Ishikawa (cell line): ENCODE measurements around the gene PPP2R2D.

Experiments
- CEBPB ChIP-seq: IDR thresholded peaks from 2 replicates; pipeline ENCODE4 v1.6.1; 2012
- CREB1 ChIP-seq: IDR thresholded peaks from 2 replicates; pipeline ENCODE4 v1.6.1; 2012; ENCODE audit warnings: low read depth
- EGR1 ChIP-seq: IDR thresholded peaks from 2 replicates; pipeline ENCODE4 v1.6.1; 2012
- EP300 ChIP-seq: IDR thresholded peaks from 2 replicates; pipeline ENCODE4 v1.6.1; 2012; ENCODE audit warnings: borderline replicate concordance
- FOXM1 ChIP-seq: IDR thresholded peaks from 2 replicates; pipeline ENCODE4 v1.6.1; 2012; ENCODE audit warnings: low read depth, borderline replicate concordance
- MAX ChIP-seq: IDR thresholded peaks from 2 replicates; pipeline ENCODE4 v1.6.1; 2012
- NFIC ChIP-seq: IDR thresholded peaks from 2 replicates; pipeline ENCODE4 v1.6.1; 2012
- RAD21 ChIP-seq: IDR thresholded peaks from 2 replicates; pipeline ENCODE4 v1.6.1; 2012; ENCODE audit warnings: low read depth
- REST ChIP-seq: IDR thresholded peaks from 2 replicates; pipeline ENCODE4 v1.6.1; 2012; ENCODE audit warnings: low read depth, mild to moderate bottlenecking
- TAF1 ChIP-seq: IDR thresholded peaks from 2 replicates; pipeline ENCODE4 v1.6.1; 2012; ENCODE audit warnings: low read depth, mild to moderate bottlenecking
- TCF12 ChIP-seq: IDR thresholded peaks from 2 replicates; pipeline ENCODE4 v1.6.1; 2012; ENCODE audit warnings: low read depth
- TEAD4 ChIP-seq: IDR thresholded peaks from 2 replicates; pipeline ENCODE4 v1.6.1; 2012
- YY1 ChIP-seq: IDR thresholded peaks from 2 replicates; pipeline ENCODE4 v1.6.1; 2012; ENCODE audit warnings: low read depth
- ZBTB7A ChIP-seq: IDR thresholded peaks from 2 replicates; pipeline ENCODE4 v1.6.1; 2012; ENCODE audit warnings: low read depth
- TF ChIP-seq, protein P1 (sequence below): IDR thresholded peaks from 2 replicates; pipeline ENCODE4 v1.6.1; 2012

The PPP2R2D gene

GRCh38 chr10:131955591-131956340 is 55.0 kb downstream of the PPP2R2D start:
- no peak for TF ChIP-seq ZBTB7A
- no peak for TF ChIP-seq MAX
- TF ChIP-seq CREB1, result no peak
- TF ChIP-seq EGR1, result no peak
- TF ChIP-seq TEAD4, result no peak
- TF ChIP-seq NFIC, result no peak
- no peak for TF ChIP-seq REST
- no peak for TF ChIP-seq RAD21
- TF ChIP-seq CEBPB, result no peak
- TF ChIP-seq TAF1, result no peak
- no peak for TF ChIP-seq EP300
- TF ChIP-seq TCF12, result no peak
- no peak for TF ChIP-seq YY1
- TF ChIP-seq FOXM1, result no peak
- TF ChIP-seq, protein P1, sequence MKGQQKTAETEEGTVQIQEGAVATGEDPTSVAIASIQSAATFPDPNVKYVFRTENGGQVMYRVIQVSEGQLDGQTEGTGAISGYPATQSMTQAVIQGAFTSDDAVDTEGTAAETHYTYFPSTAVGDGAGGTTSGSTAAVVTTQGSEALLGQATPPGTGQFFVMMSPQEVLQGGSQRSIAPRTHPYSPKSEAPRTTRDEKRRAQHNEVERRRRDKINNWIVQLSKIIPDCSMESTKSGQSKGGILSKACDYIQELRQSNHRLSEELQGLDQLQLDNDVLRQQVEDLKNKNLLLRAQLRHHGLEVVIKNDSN, result no peak

DNA sequence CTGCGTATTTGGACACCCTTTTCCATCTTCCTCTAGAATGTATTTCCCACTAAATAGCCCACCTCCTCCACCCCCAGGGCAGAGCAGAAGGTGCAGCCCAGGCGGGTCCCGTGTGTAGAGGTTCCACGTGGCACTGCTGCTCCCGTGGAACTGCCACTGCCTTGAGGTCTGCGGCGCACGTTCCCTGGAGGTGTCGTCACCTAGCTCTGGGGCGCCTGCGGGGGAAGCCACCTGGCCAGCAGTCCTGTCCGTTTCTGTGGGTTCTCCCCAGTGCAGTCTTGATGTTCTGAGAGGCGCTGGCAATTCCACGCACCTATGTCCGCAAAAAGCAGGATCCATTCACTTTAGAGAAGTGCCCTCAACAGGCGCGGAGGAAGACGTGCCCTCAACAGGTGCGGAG is 59.0 kb downstream of the PPP2R2D start:
- TF ChIP-seq FOXM1, result no peak
- no peak for TF ChIP-seq EGR1
- TF ChIP-seq RAD21, result no peak
- TF ChIP-seq CEBPB, result no peak
- no peak for TF ChIP-seq NFIC
- TF ChIP-seq TCF12, result no peak
- TF ChIP-seq, protein P1, result no peak
- TF ChIP-seq REST, result no peak
- TF ChIP-seq EP300, result no peak
- no peak for TF ChIP-seq MAX
- no peak for TF ChIP-seq YY1

DNA sequence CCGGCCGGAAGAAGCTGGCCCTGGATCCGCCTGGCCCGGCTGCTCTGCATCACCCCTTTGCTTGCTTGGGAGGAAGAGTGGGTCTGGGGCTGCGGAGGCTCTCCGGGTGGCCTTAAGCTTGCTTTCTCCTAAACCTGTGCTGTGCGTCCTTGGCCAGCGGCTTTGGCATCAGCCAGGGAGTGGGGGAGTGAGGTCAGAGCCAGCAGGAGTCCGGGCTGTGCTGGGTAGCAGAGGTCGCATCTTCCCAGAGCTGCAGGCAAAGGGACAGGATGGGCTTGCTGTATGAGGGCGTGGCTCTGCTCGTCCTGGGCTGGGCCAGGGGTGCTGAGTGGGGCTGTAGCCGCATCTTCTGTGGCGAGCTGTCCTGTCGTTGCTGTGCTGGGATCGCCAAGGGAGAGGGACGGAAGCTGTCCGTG is 59.8 kb downstream of the PPP2R2D start:
- no peak for TF ChIP-seq MAX
- no peak for TF ChIP-seq FOXM1
- no peak for TF ChIP-seq ZBTB7A
- TF ChIP-seq CEBPB, result no peak
- no peak for TF ChIP-seq REST
- no peak for TF ChIP-seq TAF1
- TF ChIP-seq RAD21, result no peak
- no peak for TF ChIP-seq YY1
- no peak for TF ChIP-seq EGR1
- TF ChIP-seq, protein P1, result no peak
- TF ChIP-seq NFIC, result no peak
- TF ChIP-seq TEAD4, result no peak
- TF ChIP-seq CREB1, result no peak
